Astrocyte (in vitro differentiated cells and primary cell): ENCODE data around the gene LAMC1.

Experiments
- CTCF ChIP-seq: IDR thresholded peaks from 2 replicates; pipeline ENCODE4 v1.5.1; 2011; ENCODE audit warnings: low read depth, mild to moderate bottlenecking, inconsistent platforms, low read length, moderate library complexity; ENCODE audit not compliant: insufficient read depth
- EZH2 ChIP-seq: IDR thresholded peaks from 2 replicates; pipeline ENCODE4 v1.6.1; 2012; ENCODE audit warnings: mild to moderate bottlenecking, low read length, inconsistent platforms; ENCODE audit not compliant: insufficient read depth

GRCh38 chr1:183143576-183144315 lies 120.5 kb downstream of the LAMC1 start:
- TF ChIP-seq CTCF = no peak
- no peak for TF ChIP-seq EZH2
